GM21717 (cell line): ENCODE measurements around the gene CD79B.
"Not testable (repeated sequence)": the region's sequence is repeated elsewhere in the genome, so short reads cannot be mapped to it uniquely, and the experiment has no call there.

Source experiments
- ATAC-seq: cut with Tn5 transposase; IDR thresholded peaks from one replicate; pipeline ENCODE4 v1.9.1; 2021; ENCODE audit warnings: mild to moderate bottlenecking, moderate library complexity; ENCODE audit not compliant: unreplicated experiment

The CD79B gene

DNA sequence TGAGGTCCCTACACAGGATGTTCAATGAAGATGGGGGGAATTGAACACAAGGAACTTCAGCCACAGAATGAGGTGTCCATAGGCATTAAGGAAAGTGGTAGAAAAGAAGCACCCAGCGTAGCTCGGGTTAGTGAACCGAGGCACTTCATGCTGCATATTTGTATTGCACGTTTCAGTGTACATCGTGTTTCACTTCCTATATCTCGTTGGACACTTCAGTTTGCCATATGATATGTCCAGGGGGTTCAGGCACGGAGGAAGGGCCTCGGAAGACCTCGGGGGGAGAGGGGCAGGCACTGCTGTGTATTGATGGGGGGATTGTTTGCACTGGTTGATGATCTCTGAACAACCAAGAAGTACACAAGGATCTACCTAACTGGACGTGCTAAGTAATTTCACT, 16.4 kb downstream of the CD79B start:
- ATAC-seq, result not testable (repeated sequence)

DNA sequence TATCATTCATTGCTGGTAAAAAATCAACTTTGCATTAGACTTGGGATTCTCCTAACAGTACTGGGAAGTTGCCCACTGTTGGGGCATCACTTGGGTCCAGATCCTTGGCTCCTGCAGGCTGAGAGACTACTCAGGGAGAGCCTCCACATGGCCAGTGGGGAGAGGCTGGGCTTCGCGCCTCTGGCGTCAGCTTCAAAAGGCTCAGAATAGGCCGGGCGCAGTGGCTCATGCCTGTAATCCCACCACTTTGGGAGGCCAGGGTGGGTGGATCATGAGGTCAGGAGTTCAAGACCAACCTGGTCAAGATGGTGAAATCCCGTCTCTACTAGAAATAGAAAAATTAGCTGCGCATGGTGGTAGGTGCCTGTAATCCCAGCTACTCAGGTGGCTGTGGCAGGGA, 17.7 kb downstream of the CD79B start:
- no peak for ATAC-seq

DNA sequence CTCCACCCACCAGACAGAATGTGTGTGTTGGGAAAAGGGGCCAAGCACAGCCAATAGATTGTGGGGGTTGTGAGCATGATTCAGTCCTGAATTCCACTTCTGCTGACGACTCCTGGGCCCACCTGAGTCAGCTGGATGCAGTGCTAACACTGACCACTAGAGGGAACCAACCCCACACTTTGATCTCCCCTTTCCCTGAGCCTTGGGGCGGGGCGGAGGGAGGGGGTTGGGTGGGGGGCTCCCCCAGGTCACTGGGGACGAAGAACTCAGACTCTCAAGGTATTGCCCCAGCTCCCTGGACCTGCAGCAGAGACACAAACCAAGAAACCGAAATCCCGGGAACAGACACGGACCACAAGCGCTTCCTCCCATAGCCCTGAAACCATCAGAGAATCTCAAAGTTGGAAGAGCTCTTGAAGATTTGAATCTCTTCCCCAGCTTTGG, 20.5 kb downstream of the CD79B start:
- ATAC-seq, result no peak

DNA sequence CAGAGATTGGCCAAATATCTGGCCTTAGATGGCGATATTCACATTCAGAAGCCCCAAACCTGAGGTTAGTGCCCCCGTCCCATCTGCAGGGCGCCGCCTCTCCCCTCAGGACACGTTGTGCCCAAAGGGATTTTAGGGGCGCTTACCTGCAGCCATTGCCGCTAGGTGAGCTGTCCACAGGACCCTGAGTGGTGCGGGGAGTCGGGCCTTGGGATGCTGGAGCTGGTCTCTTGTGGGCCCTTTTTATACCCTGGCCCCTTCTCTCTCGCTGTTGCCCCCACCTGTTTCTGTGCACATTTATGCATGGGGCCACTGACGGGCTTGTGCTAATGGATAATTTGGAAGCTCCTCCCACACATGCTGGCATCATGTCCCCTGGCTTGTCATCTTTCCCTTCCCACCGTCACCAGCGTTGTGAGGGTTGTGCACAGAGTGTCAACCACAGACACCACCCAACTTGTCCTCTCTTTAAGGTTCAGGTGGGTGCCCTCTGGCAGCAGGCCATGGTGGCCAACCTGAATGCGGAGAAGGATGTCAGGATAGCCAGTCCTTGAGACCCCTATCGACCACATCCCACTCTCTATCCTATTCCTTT, 21.0 kb downstream of the CD79B start, which contains the start of gene CSHL1:
CSHL1 (minus strand) TSS at position 218 of the 595 bp plus-strand sequence; CDS start at position 156, 62 bp downstream.
- ATAC-seq, result no peak

DNA sequence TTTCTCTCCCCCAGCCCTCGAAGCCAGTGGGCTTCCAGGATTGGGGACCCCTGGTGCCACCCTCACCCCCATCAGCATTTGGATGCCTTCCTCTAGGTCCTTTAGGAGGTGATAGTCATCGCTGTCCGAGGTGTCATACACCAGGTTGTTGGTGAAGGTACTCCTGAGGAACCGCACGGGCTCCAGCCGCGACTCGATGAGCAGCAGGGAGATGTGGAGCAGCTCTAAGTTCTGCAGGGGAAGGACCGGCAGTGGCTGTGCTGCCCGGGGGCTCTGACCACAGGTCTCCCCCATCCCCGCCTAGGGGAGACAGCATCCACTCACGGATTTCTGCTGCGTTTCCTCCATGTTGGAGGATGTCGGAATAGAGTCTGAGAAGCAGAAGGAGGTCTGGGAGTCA, 22.0 kb downstream of the CD79B start:
- ATAC-seq, result no peak

DNA sequence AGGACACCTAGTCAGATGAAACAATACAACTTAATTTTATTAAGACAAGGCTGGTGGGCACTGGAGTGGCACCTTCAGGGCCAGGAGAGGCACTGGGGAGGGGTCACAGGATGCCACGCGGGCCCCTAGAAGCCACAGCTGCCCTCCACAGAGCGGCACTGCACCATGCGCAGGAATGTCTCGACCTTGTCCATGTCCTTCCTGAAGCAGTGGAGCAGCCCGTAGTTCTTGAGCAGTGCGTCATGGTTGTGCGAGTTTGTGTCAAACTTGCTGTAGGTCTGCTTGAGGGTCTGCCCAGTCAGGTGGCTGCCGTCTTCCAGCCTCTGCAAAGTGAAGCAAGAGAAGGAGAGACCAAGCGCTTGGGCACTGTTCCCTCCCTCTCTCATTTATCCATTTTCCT, 22.5 kb downstream of the CD79B start:
- not testable (repeated sequence) for ATAC-seq

DNA sequence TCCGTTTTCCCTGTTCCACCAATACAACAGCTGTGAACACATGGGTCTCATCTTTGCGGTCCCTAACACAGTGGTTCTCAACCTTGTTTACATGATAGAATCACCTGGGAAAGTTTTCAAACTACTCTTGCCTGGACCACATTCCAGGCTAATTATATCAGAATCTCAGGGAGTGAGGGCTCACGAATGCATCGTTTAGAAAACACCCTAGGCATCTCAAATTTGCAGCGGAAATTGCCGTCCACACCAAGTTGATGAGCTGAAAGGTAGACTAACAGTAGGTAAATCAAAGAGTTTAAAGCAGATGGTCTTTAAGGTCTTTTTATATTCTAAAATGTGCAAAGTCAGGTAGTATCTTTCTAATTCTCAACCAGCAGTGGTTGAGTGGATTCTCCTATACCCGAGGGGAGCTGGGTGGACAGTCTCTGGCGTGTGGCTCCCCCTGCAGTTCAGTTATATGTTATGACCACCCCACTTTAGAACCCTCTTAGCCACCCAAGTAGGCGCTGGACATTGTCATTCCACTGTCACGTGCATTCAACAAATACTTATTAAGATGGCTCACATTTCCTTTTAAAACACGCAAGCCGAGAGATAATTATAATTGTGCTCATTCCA, 24.9 kb downstream of the CD79B start:
- not testable (repeated sequence) for ATAC-seq

DNA sequence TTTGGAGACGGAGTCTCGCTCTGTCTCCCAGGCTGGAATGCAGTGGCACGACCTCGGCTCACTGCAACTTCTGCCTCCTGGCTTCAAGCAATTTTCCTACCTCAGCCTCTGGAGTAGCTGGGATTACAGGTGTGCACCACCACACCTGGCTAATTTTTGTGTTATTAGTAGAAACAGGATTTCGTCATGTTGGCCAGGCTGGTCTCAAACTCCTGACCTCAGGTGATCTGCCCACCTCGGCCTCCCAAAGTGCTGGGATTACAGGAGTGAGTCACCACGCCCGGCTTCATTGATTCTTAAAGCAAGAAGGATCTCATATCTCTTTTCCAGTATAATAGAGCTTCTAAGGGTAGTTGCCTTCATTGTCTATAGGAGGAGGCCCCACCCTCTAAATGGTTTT, 27.3 kb downstream of the CD79B start:
- ATAC-seq, result not testable (repeated sequence)

DNA sequence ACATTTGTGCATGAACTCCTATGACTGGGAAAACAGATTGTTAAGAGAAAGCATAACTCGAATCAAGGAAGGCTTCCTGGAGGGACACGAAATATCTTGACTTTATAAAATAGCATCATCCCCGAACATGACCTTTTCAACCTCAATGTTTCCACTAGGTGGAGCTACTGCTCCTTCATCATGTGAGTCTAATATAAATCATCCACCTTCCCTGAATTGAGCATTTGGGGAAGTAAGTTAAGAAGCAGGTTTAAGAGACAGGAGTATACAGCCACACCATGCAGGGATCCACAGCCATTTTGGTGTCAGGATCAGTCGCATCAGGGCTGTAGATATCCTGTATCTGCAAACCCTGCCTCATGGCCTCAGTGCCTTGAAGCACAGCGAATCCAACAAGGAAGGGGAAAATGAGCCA, 28.3 kb downstream of the CD79B start:
- ATAC-seq, result not testable (repeated sequence)

DNA sequence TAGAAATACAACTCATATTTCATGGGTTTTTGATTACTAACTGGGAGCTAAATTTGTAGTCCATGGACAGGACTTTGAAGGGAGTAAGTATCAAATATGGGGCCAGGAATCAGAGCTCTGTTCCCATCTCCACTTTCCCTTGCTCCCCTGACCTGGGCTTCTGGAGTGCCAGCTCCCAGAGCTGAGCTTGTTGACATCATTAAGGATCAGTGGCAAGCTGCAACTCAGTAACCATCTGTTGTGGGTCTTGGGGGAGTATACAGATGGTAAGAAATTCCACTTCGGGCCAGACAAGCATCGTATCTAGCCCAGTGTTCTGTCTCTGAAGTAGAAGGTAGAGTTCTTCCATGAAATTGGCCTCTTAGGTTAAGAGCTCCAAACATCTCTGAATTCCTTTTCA, 30.2 kb downstream of the CD79B start:
- ATAC-seq, result not testable (repeated sequence)

DNA sequence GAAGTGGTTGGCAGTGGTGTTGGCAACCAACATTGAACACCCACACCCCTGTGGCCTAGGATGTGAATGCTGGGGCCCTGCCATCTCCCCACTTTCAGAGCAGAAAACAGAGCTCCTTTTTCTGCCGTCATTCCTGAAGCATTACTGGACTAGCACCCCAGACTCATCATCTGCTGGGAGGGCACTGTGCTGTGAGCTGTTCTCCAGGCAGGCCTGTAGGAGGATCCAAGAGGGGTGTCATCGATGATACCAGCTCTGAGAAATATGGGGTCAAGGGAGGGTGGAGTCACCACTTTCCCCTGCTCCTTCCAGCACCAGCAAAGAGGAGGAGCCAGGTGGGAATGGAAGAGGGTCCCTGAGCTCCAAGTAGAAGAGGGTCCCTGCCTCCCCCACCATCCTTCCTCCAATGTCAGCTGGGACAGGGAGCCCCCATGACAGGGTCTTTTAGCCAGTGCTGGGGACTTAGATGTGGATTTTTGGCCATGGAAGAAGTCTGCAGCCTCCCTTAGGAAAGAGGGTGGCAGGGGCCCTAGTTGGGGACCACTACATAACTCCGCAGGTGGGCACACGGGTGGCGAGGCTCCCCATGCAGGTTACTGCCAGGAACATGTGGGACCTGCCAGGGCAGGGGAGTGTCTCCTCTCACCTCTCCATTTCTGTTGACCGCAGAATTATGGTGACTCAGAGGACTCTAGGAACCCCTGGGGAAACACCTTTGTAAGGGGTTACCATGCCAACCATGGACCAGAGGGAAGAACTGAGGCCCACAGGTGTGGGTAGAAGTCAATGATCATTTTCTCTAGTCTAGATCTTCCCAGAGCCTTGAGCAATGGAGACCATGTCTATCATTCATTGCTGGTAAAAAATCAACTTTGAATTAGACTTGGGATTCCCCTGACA, 33.0 kb downstream of the CD79B start:
- ATAC-seq, result not testable (repeated sequence)

DNA sequence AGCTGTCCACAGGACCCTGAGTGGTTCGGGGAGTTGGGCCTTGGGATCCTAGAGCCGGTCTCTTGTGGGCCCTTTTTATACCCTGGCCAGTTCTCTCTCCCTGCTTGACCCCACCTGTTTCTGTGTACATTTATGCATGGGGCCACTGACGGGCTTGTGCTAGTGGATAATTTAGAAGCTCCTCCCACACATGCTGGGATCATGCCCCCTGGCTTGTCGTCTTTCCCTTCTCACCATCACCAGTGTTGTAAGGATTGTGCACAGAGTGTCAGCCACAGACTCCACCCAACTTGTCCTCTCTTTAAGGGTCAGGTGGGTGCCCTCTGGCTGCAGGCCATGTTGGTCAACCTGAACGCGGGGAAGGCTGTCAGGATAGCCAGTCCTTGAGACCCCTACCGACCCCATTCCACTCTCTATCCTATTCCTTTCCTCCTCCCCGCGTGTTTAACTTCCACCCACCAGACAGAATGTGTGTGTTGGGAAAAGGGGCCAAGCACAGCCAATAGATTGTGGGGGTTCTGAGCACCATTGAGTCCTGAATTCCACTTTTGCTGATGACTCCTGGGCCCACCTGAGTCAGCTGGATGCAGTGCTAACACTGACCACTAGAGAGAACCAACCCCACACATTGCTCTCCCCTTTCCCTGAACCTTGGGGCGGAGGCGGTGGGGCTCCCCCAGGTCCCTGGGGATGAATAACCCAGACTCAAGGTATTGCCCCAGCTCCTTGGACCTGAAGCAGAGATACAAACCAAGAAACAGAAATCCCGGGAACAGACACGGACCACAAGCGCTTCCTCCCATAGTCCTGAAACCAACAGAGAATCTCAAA, 35.4 kb downstream of the CD79B start, which contains the start of gene CSH1:
CSH1 (minus strand) TSS at position 51 of the 831 bp plus-strand sequence. CDS start 63 bp downstream, outside the sequence.
- not testable (repeated sequence) for ATAC-seq

DNA sequence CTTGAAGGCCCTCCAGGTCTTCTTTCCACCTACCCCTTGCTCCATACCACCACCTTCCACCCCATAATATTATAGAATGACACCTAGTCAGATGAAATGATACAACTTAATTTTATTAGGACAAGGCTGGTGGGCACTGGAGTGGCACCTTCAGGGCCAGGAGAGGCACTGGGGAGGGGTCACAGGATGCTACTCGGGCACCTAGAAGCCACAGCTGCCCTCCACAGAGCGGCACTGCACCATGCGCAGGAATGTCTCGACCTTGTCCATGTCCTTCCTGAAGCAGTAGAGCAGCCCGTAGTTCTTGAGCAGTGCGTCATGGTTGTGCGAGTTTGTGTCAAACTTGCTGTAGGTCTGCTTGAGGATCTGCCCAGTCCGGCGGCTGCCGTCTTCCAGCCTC, 37.3 kb downstream of the CD79B start:
- ATAC-seq, result not testable (repeated sequence)

DNA sequence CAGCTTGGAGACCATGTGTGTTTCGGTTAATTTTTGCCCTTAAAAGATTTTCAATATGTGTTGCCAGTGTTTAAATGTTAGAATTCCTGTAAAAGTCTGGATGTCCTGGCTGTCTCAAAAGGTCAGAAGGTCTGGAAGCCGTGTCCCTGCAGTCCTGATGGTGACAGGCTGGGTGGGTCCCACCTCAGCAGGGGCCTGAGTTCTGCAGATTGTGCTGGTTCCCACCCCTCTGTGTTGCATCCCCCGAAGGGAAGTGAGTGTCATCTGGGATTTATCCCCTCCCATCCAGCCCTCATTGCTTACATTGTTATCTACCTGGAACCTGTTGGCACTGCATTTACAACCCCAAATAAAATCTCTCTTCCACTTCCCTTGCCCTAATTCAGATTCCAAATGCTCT, 38.1 kb downstream of the CD79B start:
- not testable (repeated sequence) for ATAC-seq

DNA sequence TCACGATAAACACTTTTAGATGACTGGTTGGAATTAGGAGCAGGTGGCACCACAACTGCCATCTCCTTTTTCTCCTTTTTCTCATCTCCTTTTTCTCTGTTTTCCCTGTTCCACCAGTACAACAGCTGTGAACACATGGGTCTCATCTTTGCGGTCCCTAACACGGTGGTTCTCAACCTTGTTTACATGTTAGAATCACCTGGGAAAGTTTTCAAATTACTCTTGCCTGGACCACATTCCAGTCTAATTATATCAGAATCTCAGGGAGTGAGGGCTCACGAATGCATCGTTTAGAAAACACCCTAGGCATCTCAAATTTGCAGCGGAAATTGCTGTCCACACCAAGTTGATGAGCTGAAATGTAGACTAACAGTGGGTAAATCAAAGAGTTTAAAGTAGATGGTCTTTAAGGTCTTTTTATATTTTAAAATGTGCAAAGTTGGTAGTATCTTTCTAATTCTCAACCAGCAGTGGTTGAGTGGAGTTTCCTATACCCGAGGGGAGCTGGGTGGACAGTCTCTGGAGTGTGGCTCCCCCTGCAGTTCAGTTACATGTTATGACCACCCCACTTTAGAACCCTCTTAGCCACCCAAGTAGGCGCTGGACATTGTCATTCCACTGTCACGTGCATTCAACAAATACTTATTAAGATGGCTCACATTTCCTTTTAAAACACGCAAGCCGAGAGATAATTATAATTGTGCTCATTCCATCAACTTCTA, 39.7 kb downstream of the CD79B start:
- ATAC-seq, result not testable (repeated sequence)

DNA sequence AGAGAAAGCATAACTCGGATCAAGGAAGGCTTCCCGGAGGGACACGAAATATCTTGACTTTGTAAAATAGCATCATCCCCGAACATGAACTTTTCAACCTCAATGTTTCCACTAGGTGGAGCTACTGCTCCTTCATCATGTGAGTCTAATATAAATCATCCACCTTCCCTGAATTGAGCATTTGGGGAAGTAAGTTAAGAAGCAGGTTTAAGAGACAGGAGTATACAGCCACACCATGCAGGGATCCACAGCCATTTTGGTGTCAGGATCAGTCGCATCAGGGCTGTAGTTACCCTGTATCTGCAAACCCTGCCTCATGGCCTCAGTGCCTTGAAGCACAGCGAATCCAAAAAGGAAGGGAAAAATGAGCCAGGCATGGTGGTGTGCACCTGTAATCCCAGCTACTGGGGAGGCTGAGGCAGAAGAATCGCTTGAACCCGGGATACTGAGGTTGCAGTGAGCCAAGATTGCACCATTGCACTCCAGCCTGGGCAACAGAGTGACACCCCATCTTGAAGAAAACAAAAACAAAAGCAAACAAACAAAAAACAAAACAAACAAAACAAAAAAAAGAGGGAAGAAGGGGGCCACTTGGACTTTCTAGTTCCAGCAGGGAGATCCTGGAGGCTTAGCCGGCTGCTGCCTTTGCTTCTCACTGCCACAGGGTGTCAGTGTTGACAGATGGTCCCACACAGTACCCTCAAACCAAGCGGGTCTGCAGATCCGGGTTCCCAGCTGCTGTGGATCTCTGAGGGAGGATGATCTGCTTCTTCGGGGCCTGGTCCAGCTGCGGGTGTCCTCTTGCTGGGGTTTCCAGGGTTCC, 42.9 kb downstream of the CD79B start:
- not testable (repeated sequence) for ATAC-seq

DNA sequence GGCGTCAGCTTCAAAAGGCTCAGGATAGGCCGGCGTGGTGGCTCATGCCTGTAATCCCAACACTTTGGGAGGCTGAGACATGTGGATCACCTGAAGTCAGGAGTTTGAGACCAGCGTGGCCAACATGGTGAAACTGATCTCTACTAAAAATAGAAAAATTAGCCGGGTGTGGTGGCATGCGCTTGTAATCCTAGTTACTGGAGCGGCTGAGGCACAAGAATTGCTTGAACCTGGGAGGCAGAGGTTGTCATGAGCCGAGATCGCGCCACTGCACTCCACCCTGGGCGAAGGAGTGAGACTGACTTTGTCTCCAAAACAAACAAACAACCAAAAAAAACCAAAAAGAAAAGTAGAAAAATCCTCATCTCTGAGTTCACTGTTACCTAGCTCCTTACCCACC, 47.0 kb downstream of the CD79B start:
- not testable (repeated sequence) for ATAC-seq

DNA sequence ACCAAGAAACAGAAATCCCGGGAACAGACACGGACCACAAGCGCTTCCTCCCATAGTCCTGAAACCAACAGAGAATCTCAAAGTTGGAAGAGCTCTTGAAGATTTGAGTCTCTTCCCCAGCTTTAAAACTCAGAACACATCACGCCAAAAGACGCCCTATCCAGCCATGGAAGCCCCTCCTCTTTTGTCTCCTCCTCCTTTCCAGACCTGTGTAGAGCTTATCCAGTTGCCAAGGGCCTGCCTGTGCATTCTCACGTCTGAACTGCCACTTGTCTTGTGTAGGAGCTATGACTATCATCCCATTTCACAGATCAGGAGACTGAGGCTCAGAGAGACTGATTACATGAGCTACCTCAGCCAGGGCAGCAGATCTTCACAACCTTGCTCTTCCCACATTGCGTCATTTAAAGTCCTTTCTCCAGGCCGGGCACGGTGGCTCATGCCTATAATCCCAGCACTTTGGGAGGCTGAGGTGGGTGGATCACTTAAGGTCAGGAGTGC, 49.5 kb downstream of the CD79B start:
- ATAC-seq, result not testable (repeated sequence)
